Activated naive CD4-positive, alpha-beta T cell treated with anti-CD3 and anti-CD28 coated beads for 36 hours (primary cell): ENCODE results near the gene MYRF. TPM values are rescaled to one million over a fixed set of nuclear protein-coding genes. Genes with fewer than 3 reads are reported as not detected.

Source experiments
- CTCF ChIA-PET: fragments of 350-600 bp; sonication (Branson Sonifier 250); formaldehyde crosslinking; loops from one replicate; lab custom pipeline; 2021; ENCODE audit warnings: antibody characterized with exemption; lab: Charles Lee
- DNase-seq: peaks from one replicate; pipeline ENCODE4 v3.0.0-alpha.2; 2020
- H3K27ac Mint-ChIP-seq: one replicate; pipeline ENCODE4 v1.8.0; 2021; ENCODE audit warnings: mild to moderate bottlenecking, mixed read lengths
- H3K27me3 Mint-ChIP-seq: one replicate; pipeline ENCODE4 v1.8.0; 2021; ENCODE audit warnings: low read depth, mixed read lengths
- H3K36me3 Mint-ChIP-seq: one replicate; pipeline ENCODE4 v1.8.0; 2021; ENCODE audit warnings: low read depth, mixed read lengths
- H3K4me1 Mint-ChIP-seq: one replicate; pipeline ENCODE4 v1.8.0; 2021; ENCODE audit warnings: low read depth, mixed read lengths
- H3K4me3 Mint-ChIP-seq: one replicate; pipeline ENCODE4 v1.8.0; 2021; ENCODE audit warnings: mild to moderate bottlenecking, moderate library complexity, mixed read lengths
- H3K9me3 Mint-ChIP-seq: one replicate; pipeline ENCODE4 v1.8.0; 2021; ENCODE audit warnings: mixed read lengths
- intact Hi-C: fragments of 100-400 bp; cut with micrococcal nuclease; formaldehyde crosslinking; loops from one replicate; pipeline ENCODE4 v1.15.1; 2023
- total RNA-seq, 2 experiments: library from RNA; stranded (reverse); gene quantifications; one replicate each; pipeline ENCODE4 v1.2.3, GENCODE V29; 2021

MYRF gene
- total RNA-seq, 2 experiments from 2014 or later = 0.27 to 0.48 TPM

DNA sequence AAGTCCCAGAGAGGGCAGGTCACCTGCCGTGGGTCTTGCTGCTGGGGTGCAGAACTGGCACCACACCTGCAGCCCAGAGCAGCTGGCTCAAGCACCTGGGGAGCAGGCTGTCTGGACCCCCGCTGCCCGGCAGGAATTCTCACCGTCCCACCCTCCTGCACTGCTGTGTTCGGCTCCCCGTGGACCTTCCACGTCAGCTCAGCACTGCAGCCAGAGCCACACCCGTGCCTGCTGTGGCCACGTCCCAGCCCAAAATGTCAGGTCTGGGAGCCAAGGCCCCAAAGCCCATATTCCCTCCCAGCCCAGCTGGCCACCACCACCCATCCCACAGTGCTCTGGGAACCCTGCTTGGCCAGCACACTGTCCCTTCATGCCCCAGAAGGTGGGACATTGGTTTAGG is 28.0 kb upstream of the MYRF start:
- Mint-ChIP-seq H3K27ac (no peak overlapping the region), H3K36me3 (no peaks in the 10 kb centered on the region), H3K4me3 (no peak overlapping the region), H3K4me1 (no peaks in the 10 kb centered on the region), H3K27me3 (no peaks in the 10 kb centered on the region), H3K9me3 (no peaks in the 10 kb centered on the region)
- DNase-seq = no peak
- CTCF ChIA-PET = interaction anchor here (0.7 to 0.9 kb wide), 2 partner anchors 9 to 45 kb away, joined by 3 read pairs; no protein-coding TSS in a partner anchor
- intact Hi-C loops = no loop called here

DNA sequence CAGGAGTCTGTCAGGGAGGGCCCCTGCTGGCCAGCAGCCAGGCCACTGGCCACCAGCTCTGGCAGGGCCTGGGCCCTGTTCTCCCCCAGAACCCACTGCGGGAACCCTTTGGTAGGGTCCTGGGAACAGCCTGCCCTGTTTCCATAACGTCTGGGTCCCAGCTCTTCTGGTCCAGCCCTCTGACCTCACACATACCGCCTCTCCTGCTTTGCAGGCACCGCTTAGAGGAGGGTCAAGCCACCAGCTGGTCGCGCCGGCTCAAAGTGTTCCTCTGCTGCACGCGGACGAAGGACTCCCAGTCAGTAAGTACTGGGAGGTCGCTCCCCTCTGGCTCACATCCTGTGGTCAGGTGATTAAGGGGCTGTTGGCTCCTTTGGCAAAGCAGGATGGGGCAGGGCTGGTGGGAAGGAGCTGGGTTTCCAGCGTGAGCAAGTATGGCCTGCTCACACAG is 26.6 kb upstream of the MYRF start:
- CTCF ChIA-PET = no interaction called here
- no peak for DNase-seq
- Mint-ChIP-seq H3K9me3 (no peaks in the 10 kb centered on the region), H3K27me3 (no peaks in the 10 kb centered on the region), H3K27ac (no peak overlapping the region), H3K4me3 (no peak overlapping the region), H3K36me3 (no peaks in the 10 kb centered on the region), H3K4me1 (no peaks in the 10 kb centered on the region)
- intact Hi-C loops = no loop called here

DNA sequence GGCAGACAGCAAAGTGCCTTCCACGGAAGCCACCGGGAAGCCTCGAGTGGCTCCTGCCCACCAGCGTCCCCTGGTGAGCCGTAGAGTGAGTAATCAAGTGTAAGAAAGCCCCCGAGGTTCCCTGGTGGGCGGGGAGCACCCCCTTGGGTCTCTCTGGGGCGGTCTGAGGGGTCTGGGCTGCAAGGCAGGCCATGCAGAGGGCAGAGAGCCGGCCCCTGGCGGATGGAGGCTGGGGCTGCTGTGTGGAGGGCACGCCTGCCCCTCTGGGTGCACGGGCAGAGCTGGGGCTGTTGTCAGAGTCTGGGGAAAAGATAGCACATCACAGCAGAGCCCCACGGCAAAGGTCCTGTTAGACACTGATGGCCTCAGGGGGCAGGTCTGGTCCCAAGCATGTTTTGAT is 25.7 kb upstream of the MYRF start:
- CTCF ChIA-PET = interaction anchor here (0.5 kb wide), 1 partner anchor 313 kb away, joined by 8 read pairs; no protein-coding TSS in a partner anchor
- no peaks in the 10 kb centered on the region for H3K9me3 Mint-ChIP-seq
- no peak overlapping the region for H3K4me3 Mint-ChIP-seq
- no peaks in the 10 kb centered on the region for H3K36me3 Mint-ChIP-seq
- H3K27me3 Mint-ChIP-seq = no peaks in the 10 kb centered on the region
- intact Hi-C loops = no loop called here
- H3K27ac Mint-ChIP-seq = no peak overlapping the region
- H3K4me1 Mint-ChIP-seq = no peaks in the 10 kb centered on the region
- DNase-seq = no peak

- no peak overlapping the region for H3K4me3 Mint-ChIP-seq
- no peak for DNase-seq
- no peaks in the 10 kb centered on the region for H3K27me3 Mint-ChIP-seq
- intact Hi-C loops = no loop called here
- H3K36me3 Mint-ChIP-seq = no peaks in the 10 kb centered on the region
- CTCF ChIA-PET = no interaction called here
- no peaks in the 10 kb centered on the region for H3K4me1 Mint-ChIP-seq
- H3K9me3 Mint-ChIP-seq = no peaks in the 10 kb centered on the region
- no peak overlapping the region for H3K27ac Mint-ChIP-seq
Measured at GRCh38 chr11:61727401-61727811, 25.0 kb upstream of the MYRF start.

DNA sequence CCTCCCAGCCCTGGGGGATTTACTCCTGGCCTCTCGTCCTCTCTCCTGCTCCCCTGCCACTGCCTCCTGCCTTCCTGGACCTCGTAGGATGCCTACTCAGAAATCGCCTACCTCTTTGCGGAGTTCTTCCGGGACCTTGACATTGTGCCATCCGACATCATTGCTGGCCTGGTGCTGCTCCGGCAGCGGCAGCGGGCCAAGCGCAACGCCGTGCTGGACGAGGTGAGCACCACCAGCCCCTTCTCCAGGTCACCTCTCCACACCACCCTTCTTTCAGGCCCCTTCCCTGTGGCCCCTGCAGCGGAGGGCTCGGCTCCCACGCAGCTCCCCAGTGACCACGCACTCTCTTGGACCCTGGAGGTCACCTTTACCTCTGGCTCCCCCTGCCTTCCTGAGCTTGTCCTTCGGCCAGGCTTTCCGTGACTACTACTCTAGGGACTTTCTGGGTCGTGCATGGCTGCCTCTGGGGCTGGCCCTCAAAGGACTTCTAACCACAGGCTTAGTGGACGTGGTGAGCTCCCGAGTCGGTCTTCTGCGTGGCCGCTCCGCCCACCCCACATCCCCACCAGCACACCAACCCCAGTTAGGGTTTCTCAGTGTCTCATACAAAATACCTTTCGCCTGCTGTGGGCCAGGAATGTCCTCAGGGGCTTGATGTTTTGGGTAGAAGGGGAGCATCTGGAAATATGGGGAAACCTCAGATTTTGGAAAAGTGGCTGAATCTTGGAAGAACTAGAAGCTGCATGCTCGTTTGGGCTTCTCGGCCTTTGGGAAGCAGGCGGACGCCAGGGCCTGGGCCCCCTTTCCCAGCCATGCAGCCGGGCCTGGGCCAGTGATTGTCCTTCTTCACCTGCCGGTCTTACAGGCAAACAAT is 24.1 kb upstream of the MYRF start:
- no peaks in the 10 kb centered on the region for H3K36me3 Mint-ChIP-seq
- no peak overlapping the region for H3K27ac Mint-ChIP-seq
- peaks cover 1% of the 10 kb centered on the region for H3K4me1 Mint-ChIP-seq
- CTCF ChIA-PET = no interaction called here
- no peaks in the 10 kb centered on the region for H3K27me3 Mint-ChIP-seq
- intact Hi-C loops = no loop called here
- H3K4me3 Mint-ChIP-seq = no peak overlapping the region
- DNase-seq = no peak
- no peaks in the 10 kb centered on the region for H3K9me3 Mint-ChIP-seq

GRCh38 chr11:61728940-61729219 is 23.6 kb upstream of the MYRF start:
- Mint-ChIP-seq H3K4me1 (peaks cover 2% of the 10 kb centered on the region), H3K36me3 (no peaks in the 10 kb centered on the region), H3K9me3 (no peaks in the 10 kb centered on the region), H3K27ac (no peak overlapping the region), H3K27me3 (no peaks in the 10 kb centered on the region), H3K4me3 (no peak overlapping the region)
- intact Hi-C loops = no loop called here
- no peak for DNase-seq
- CTCF ChIA-PET = interaction anchor here (0.7 kb wide), 1 partner anchor 90 kb away, joined by 4 read pairs; no protein-coding TSS in a partner anchor

DNA sequence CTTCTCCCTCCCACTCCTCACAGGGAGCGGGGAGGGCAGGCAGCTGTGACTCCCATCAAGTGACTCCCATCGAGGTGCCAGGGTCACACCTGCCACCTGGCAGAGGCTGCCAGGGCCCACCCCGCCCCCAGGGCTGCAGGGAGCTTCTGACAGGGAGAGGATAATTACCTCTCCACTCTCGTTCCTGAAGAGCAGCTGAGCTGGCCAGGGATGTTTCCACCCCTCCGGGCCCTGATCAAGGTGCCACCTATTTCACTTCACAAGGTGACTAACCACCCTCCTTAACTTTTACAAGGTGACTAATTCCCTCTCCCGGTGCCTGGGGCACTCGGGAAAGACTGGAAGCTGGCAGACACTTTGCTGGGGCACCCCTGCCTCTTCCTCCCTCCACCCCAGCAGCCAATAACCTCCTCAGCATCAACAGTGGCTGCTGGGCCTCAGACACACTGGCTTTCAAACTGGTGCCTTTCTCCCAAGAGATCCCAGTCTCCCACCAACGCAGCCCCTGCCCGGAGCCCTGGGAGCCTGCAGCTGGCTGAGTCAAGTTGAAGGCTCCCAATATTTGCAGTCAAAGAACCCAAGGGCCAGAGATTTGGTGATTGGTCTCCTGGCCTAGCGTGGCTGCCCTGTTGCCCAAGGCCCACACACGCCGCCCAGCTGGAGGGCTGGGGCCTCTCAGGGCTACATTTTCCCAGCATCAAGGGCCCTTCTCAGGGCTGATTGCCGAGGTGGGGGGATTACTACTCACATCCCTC is 22.0 kb upstream of the MYRF start:
- no peak overlapping the region for H3K4me3 Mint-ChIP-seq
- H3K36me3 Mint-ChIP-seq = no peaks in the 10 kb centered on the region
- intact Hi-C loops = no loop called here
- CTCF ChIA-PET = no interaction called here
- peaks cover 2% of the 10 kb centered on the region for H3K4me1 Mint-ChIP-seq
- no peaks in the 10 kb centered on the region for H3K9me3 Mint-ChIP-seq
- DNase-seq = no peak
- H3K27ac Mint-ChIP-seq = no peak overlapping the region
- no peaks in the 10 kb centered on the region for H3K27me3 Mint-ChIP-seq

- no peak overlapping the region for H3K27ac Mint-ChIP-seq
- DNase-seq = no peak
- H3K36me3 Mint-ChIP-seq = no peaks in the 10 kb centered on the region
- no peaks in the 10 kb centered on the region for H3K27me3 Mint-ChIP-seq
- H3K4me3 Mint-ChIP-seq = no peak overlapping the region
- H3K9me3 Mint-ChIP-seq = no peaks in the 10 kb centered on the region
- H3K4me1 Mint-ChIP-seq = peaks cover 2% of the 10 kb centered on the region
- CTCF ChIA-PET = interaction anchor here (4.0 kb wide), 1 partner anchor 50 kb away, joined by 37 read pairs; the partner anchor contains the start of gene DAGLA
- intact Hi-C loops = no loop called here
Measured at GRCh38 chr11:61731211-61731951, 21.1 kb upstream of the MYRF start.

GRCh38 chr11:61731952-61732675 is 20.3 kb upstream of the MYRF start:
- Mint-ChIP-seq H3K27me3 (no peaks in the 10 kb centered on the region), H3K4me1 (peaks cover 2% of the 10 kb centered on the region), H3K9me3 (no peaks in the 10 kb centered on the region), H3K4me3 (no peak overlapping the region), H3K27ac (no peak overlapping the region), H3K36me3 (no peaks in the 10 kb centered on the region)
- intact Hi-C loops = no loop called here
- CTCF ChIA-PET = interaction anchor here (1.5 to 4.0 kb wide), 3 partner anchors 8 to 51 kb away, joined by 3 to 37 read pairs (median 5); partner anchors contain the start of gene DAGLA
- no peak for DNase-seq

- no peaks in the 10 kb centered on the region for H3K27me3 Mint-ChIP-seq
- H3K36me3 Mint-ChIP-seq = no peaks in the 10 kb centered on the region
- no peaks in the 10 kb centered on the region for H3K9me3 Mint-ChIP-seq
- H3K4me1 Mint-ChIP-seq = peaks cover 2% of the 10 kb centered on the region
- CTCF ChIA-PET = interaction anchor here (0.9 to 4.0 kb wide), 24 partner anchors 9 to 375 kb away, joined by 3 to 37 read pairs (median 5); partner anchors contain the start of gene DAGLA
- H3K27ac Mint-ChIP-seq = no peak overlapping the region
- no peak overlapping the region for H3K4me3 Mint-ChIP-seq
- intact Hi-C loops = loop anchor here (1.0 kb wide), 3 partner anchors 36 to 52 kb away; partner anchors contain the start of gene DAGLA
- no peak for DNase-seq
Measured at GRCh38 chr11:61732705-61733104, 19.7 kb upstream of the MYRF start.

GRCh38 chr11:61733120-61733978 is 19.1 kb upstream of the MYRF start:
- Mint-ChIP-seq H3K4me3 (no peak overlapping the region), H3K9me3 (no peaks in the 10 kb centered on the region), H3K36me3 (no peaks in the 10 kb centered on the region), H3K4me1 (peaks cover 2% of the 10 kb centered on the region), H3K27me3 (no peaks in the 10 kb centered on the region), H3K27ac (no peak overlapping the region)
- intact Hi-C loops = loop anchor here (1.0 kb wide), 3 partner anchors 37 to 53 kb away; partner anchors contain the start of gene DAGLA
- DNase-seq = peak; percentile 90
- CTCF ChIA-PET = interaction anchor here (0.7 to 4.0 kb wide), 27 partner anchors 9 to 375 kb away, joined by 3 to 37 read pairs (median 5); partner anchors contain the start of gene DAGLA
